ENCODE measurements around the gene DEPDC1.

DEPDC1 gene

GRCh38 chr1:68496680-68497357, at the start of gene DEPDC1:
DEPDC1 (minus strand) TSS chr1:68497082; CDS start chr1:68496999, 83 bp downstream.
- no peak for TF ChIP-seq CTCF (IDR thresholded peaks at IDR 0.05)
- Histone ChIP-seq H3K4me3 (peak within 1 kb of the TSS; percentile 84), H3K27ac (peak within 1 kb of the TSS; percentile 0 to 10)
- DNase-seq (ENCODE audit: low spot score) = peak; percentile 97

GRCh38 chr1:68544651-68545050, 47.8 kb upstream of the DEPDC1 start:
- no peak for DNase-seq (ENCODE audit: low spot score)
- TF ChIP-seq CTCF (IDR thresholded peaks at IDR 0.05) = no peak
- H3K4me3 ChIP-seq = no peak overlapping the region
- H3K27ac ChIP-seq = no peak overlapping the region

GRCh38 chr1:68542586-68542985, 45.7 kb upstream of the DEPDC1 start:
- Histone ChIP-seq H3K4me3 (no peak overlapping the region), H3K27ac (no peak overlapping the region)
- TF ChIP-seq CTCF (IDR thresholded peaks at IDR 0.05) = no peak
- no peak for DNase-seq (ENCODE audit: low spot score)

GRCh38 chr1:68538941-68539340, 42.1 kb upstream of the DEPDC1 start:
- no peak for TF ChIP-seq CTCF (IDR thresholded peaks at IDR 0.05)
- no peak overlapping the region for H3K27ac ChIP-seq
- H3K4me3 ChIP-seq = no peak overlapping the region
- DNase-seq (ENCODE audit: low spot score) = no peak

GRCh38 chr1:68528243-68528642, 31.4 kb upstream of the DEPDC1 start:
- Histone ChIP-seq H3K27ac (no peak overlapping the region), H3K4me3 (no peak overlapping the region)
- no peak for DNase-seq (ENCODE audit: low spot score)
- no peak for TF ChIP-seq CTCF (IDR thresholded peaks at IDR 0.05)

GRCh38 chr1:68525781-68526180, 28.9 kb upstream of the DEPDC1 start:
- Histone ChIP-seq H3K4me3 (no peak overlapping the region), H3K27ac (no peak overlapping the region)
- no peak for TF ChIP-seq CTCF (IDR thresholded peaks at IDR 0.05)

GRCh38 chr1:68521286-68521685, 24.4 kb upstream of the DEPDC1 start:
- TF ChIP-seq CTCF (IDR thresholded peaks at IDR 0.05) = no peak
- DNase-seq (ENCODE audit: low spot score) = no peak
- Histone ChIP-seq H3K27ac (no peak overlapping the region), H3K4me3 (no peak overlapping the region)

More at GRCh38 chr1:68525781-68526180, 28.9 kb upstream of the DEPDC1 start:
- DNase-seq (ENCODE audit: low spot score) = no peak
